Inferior parietal cortex (tissue), 1 donor: ENCODE data around the gene NMU.
"Not testable (repeated sequence)": the region's sequence is repeated elsewhere in the genome, so short reads cannot be mapped to it uniquely, and the experiment has no call there.

Experiments
- DNase-seq: peaks from one replicate; pipeline ENCODE4 v3.0.0-alpha.2; 2016; ENCODE audit errors: extremely low spot score

NMU gene, protein sequence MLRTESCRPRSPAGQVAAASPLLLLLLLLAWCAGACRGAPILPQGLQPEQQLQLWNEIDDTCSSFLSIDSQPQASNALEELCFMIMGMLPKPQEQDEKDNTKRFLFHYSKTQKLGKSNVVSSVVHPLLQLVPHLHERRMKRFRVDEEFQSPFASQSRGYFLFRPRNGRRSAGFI

DNA sequence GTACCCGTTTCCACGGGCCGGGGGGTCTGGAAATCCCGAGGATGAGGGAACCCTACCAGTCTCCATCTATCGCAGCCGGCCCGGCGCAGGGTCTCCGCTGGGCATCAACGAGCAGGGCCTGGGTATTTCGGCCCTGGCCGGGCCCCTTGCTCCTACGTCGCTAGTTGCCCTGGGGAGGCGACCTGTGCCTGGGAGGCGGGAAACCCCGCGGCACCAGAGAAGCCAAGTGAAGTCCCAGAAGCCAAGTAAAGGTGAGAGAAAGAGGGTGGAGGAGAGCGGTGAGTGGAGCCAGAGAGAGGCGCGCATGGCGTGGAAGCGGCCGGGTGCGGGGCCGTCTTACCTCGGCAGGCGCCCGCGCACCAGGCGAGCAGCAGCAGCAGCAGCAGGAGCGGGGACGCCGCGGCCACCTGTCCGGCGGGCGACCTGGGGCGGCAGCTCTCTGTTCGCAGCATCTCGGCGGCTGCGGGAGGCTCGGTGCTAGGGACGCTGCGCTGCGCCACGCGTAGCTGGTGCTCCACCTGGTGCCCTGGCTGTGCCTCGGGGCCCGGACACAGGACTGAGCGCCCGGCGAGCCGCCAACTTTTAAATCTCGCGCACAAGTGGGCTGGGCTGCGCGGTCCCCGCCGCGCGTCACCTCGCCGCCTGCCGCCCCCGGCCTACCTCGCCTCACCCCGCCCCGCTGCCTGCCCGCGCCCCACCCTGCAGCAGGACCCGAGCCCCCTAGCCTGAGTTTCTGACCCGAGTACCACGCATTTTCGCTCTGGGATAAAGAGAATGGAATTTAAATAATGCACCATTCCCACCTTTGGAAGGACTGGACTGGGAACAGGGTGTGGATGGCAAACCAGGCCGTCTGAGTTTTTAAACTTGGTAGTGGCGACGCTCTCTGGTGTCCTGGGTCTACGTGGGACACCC lies at the start of gene NMU:
Gene NMU (minus strand): TSS at position 558 of the 915 bp plus-strand sequence. CDS start 106 bp downstream, at position 452.
- no peak for DNase-seq

DNA sequence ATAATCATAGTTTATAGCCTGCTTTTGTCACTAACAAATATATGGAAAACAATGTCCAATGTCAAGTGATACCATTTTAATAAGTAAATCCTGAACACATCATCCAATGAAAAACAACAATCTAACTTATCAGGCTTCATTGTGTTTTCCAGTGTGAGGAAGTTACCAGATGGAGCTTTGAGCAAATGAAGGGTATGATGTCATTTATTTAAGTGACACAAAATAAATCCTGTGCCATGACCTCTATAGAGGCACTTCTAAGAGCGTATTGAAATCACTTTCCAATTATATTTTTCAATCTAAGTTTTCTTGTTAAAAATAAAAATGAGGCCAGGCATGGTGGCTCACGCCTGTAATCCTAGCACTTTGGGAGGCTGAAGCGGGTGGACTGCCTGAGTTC lies 48.2 kb upstream of the NMU start:
- DNase-seq = no peak

DNA sequence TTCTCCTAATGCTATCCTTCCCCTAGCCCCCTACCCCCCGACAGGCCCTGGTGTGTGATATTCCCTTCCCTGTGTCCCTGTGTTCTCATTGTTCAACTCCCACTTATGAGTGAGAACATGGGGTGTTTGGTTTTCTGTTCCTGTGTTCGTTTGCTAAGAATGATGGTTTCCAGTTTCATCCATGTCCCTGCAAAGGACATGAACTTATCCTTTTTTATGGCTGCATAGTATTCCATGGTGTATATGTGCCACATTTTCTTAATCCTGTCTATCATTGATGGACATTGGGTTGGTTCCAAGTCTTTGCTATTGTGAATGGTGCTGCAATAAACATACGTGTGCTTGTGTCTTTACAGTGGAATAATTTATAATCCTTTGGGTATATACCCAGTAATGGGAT lies 46.7 kb upstream of the NMU start:
- DNase-seq = not testable (repeated sequence)

DNA sequence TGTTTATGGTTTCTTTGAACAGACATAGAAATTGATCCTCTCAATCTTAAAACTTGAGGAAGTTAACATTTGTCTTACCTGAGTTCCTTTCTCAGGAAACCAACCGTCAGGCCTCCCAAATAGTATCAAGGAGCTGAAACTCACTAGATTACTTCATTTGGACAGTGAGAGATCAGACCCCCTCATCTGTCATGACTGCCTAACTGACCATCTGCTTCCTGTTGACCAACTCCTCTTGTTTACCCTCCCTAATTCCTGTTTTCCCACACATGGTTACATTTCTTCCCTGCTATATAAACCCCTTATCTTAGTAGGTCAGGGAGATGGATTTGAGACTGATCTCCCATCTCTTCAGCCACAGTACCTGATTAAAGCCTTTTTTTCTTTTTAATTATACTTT lies 46.2 kb upstream of the NMU start:
- DNase-seq = no peak

DNA sequence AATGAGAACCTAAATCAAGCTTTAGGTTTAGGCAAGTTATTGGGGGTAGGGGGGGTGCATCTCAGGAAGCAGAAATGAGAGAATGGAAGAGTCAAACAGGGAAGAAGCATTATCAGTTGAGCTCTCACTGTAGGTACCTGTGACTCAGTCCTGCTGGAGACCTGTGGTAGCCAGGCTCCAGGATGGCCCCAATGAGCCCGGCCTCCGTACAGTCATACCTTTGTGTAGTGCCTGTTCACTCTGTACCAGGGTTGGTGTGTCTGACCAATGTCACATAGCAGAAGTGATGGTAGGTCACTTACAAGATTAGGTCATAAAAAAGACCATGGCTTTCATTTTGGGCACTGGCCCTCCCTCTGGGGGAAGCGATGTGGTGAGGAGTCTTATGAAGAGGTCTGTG lies 45.3 kb upstream of the NMU start:
- no peak for DNase-seq

DNA sequence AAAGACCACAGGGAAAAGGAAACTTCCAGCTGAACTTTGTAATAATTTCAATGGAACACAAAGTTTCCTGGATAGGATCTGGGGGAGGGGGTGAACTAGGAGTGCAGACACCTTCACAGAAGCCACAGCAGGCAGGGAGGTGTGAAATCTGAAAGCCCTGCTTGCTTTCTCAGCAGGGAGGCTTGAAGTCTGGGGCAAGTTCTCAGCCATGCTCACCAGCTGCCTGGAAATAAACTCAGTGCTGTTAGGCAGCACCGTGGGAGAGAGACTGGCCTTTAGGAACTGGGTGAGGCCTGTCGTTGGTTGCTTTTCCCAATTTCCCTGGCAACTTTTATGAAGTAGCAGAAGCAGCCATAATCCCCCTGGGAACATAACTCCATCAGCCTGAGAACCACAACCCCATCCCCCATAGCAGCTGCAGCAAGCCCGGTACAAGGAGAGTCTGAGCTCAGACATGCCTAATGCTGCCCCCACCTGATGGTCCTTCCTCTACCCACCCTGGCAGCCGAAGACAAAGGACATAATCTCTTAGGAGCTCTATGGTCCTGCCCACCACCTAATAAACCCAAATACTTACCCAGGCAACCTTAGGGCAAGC lies 39.2 kb upstream of the NMU start:
- DNase-seq = no peak

DNA sequence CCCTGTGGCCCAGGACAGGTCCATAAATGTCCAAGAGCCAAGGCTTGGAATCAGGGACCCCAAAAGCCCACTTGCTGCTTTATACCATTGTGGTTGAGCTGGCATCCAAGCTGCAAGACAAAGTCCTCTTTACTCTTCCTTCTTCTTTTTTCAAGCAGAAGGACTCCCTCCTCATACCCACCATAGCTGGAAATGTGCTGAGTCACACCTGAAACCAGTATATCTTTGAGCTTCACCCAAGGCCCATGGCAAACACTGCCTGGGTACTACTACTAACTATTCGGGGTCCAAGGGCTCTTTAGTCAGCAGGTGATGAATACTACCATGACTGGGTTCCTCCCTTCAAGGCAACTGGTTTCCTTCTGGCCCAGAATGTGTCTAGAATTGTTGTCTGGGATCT lies 37.3 kb upstream of the NMU start:
- DNase-seq = no peak

DNA sequence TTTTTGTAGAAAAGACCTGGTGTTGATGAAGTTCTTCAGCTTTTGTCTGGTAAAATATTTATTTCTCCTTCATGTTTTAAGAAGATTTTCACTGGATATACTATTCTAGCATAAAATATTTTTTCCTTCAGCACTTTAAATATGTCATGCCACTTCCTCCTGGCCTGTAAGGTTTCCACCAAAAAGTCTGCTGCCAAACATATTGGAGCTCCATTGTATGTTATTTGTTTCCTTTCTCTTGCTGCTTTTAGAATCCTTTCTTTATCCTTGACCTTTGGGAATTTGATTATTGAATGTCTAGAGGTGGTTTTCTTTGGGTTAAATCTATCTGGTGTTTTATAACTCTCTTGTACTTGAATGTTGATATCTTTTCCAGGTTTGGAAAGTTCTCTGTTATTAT lies 35.6 kb upstream of the NMU start:
- no peak for DNase-seq

DNA sequence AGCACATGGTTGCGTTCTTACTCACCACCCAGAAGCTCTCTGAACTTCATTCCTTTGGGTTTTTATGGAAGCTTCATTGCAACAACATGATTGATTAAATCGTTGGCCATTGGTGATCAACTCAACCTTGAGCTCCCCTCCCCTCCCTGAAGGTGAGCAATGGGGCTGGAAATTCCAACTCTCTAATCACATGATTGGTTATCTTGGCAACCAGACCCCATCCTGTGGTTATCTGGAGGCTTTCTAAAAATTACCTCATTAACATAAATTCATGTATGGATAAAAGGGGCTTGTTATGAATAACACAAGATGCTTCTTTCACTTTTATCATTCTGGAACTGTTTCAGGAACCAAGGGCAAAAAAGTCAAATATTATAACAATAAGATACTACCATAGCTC lies 34.6 kb upstream of the NMU start:
- DNase-seq = no peak

DNA sequence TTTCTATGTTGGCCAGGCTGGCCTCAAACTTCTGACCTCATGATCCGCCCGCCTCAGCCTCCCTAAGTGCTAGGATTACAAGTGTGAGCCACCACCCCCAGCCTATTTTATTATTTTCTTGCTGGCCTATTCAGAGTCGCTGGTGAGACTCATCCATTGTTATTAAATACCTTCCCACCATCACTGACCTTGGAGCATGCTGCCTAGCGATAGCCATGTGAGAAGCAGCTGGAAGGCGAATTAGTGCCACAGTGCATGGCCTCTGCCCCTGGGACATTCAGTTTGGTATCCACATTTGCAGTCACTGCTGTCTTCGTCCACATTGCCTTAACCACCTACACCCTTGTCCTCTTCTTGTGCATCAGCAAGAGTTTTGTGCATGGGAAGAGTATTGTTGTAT lies 32.4 kb upstream of the NMU start:
- DNase-seq = no peak

DNA sequence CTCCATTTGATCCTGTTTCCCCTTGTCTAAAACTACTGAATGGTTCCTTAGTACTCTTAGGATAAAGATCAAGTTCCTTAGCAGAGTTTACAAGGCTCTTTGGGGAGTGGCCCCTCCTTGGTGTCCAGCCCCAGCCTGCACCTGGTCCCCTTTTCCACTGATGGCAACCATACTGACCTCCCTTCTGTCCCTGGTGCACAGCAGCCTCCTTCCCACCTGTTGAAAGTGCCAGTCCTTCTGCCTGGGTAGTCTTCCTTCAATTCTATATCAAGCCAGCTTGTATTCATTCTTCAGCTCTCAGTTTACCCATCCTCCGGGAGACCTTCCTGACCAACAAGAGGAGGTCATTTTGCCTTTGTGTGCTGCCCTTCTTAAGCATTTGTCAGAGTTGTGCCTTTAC lies 30.4 kb upstream of the NMU start:
- no peak for DNase-seq

DNA sequence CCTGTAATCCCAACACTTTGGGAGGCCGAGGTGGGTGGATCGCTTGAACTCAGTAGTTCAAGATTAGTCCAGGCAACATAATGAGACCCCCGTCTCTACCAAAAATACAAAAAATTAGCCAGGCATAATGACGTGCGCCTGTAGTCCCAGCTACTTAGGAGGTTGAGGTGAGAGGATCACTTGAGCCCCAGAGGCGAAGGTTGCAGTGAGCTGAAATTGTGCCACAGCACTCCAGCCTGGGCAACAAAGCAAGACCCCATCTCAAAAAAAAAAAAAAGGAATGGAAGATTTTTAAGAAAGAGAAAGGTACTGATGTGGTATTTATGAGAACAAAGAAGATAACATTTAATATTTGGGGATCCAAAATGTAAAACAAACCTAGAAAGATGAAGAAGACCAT lies 27.0 kb upstream of the NMU start:
- DNase-seq = no peak

DNA sequence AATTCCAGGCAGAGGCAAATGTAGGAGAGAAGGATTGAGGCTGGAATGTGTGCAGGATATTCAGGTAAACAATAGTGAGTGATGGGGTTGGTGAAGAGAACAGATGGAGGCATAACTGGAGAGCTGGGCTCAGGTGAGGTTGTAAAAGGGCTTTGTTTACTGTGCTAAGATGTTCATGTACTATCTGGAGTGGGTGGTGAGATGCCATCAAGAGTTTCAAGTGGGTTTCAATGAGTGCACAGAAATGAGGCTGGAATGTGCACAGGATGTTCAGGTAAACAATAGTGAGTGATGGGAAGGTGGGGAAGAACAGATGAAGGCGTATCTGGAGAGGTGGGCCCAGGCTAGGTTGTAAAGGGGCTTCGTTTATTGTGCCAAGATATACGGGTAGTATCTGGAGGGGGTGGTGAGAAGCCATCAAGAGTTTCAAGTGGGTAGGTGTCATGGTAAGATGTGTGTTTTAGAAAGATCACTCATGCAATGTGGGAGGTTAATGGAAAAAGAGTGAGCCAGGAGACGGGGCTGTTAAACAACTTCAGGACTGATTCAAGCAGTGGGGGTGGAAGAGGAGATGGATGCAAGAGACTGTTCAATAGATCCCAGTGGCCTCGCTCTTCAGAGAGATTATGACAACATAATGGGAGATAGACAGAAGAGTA lies 25.4 kb upstream of the NMU start:
- no peak for DNase-seq

DNA sequence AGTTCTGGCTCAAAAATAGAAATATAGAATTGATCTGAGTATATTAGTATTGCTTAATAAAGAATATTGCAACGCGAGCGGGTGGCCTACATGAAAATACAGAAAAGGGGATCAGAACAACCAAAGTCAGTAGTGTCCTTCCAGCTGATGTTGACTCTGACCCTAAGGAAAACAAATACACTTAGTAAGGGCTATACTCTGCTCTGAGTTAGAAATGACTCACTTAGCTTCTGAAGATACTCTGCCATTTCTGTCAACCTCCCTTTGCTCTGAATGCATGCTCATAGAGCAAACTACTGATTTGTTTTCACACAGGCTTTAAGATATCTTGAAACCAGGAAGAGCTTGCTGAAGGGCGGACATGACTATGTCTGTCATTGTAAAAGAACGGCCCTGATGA lies 22.6 kb upstream of the NMU start:
- DNase-seq = no peak

DNA sequence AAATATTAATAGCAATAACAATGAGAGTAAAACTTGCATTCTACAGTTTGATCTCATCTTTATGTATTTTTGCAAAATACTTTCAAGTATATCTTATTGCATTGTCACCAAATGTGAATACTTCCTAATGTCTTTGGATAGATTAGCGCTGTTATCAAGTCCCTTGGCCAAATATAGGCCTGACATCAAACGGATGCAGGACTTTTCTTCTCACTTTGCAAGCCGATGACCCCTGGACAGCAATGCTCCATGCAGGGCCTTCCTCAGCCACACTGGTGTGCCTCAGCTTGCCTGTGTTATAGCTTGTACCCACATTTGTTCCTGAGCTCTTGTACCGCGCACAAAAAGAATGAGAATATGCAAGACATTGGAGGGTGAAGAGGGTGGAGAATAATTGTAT lies 18.0 kb upstream of the NMU start:
- DNase-seq = no peak

DNA sequence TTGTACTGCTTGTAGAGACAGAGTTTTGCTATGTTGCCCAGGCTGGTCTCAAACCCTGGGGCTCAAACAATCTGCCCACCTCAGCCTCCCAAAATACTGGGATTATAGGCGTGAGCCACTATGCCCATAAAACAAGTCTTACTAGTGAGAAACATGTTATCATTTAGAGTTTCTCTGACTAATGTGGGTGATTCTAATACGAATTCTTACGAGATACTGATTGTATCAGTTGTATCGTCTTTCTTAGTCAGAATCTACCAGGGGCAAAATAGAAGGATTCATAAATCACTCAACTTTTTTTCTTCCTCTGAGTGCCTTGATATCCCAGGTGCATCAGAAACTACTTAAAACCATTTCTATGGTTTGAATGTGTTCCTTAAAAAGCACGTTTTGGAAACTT lies 14.4 kb upstream of the NMU start:
- no peak for DNase-seq

DNA sequence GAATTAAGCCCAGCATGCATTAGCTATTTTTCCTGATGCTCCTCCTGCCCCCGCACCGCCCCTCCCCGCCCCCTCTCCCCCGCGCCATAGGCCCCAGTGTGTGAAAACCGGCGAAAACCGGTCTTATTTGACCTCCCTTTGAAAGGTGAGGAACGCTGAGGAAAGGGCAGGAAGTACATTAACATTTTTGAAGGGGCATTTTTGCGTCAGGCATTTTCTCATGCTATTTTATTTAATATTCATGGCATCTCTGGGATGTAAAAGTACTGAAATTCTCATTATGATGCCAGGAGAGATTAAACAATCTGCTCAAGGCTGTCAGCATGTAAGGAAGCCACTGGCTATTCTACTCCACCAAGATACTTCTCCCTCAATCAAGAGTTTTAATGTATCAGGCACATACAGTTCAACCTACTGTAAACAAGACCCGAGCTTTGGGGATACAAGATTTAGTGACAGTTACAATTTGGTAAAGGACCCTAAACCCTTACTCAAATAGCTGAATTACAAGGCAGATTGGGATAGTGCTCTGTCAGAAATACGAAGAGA lies 1.2 kb upstream of the NMU start:
- DNase-seq = no peak

DNA sequence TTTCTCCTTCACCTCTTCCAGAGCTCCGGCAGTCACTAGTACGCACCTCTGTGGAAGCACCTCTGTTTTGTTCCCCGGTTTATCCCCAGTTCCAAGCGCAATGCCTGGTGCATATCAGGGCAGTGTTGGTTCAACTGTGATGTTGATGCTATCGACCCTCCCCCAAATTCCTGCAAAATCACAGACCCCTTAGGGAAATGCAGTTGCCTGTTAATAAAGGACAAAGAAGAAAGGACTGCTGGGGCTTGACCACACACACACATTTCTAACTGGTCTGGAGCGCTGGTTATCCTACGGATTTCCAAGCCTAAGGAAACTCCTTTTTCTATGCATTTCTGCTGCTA lies 530 bp upstream of the NMU start:
- no peak for DNase-seq

DNA sequence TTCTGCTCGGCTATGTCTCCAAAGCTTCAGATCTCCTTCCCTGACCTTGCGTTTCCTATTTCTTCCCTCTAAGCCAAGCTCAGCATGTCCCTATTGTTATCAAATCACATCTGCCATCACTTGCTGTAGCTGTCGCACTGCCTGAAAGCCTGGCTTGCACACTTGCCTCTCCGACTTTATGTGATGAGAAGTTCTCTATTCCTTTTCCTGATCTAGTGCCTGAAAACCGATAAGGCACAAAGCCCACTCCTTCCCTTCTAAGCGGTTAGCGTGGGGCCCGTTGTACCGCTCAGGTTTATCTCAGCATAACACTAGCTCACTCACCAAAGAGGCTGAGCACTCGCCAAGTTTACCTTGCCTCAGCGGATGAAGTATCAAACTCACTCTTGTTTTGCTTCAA lies 816 bp downstream of the NMU start:
- no peak for DNase-seq

DNA sequence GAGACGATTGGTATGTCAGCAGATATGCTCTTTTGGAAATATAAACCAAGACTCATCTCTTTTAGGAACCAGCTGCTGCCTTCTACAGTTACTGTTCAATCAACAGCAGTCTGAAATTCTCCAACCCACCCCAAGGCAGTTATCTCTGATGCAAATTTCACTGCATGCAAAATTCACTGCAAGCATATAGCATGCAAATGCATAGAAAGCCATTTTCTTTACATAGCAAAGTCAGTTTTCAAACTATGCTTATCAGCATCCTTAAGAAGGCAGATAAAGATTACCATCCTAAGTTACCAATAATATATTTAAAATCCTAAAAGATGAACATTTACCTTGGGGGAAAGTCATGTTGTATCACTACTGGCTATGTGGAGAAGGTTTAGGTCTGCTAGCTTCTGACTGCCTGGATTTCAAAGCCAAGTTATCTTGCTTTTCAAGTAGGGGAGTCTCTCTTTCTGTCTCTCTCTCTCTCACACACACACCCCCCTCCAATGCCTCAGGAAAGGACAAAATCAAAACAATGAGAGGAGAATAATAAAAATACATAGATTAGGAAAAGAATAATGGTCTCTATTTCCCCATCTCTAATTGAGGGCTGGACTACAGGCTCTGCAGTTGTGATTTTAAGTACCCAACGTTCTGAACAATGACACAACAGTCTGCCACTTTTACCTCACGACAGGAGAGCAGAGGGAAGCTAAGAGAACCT lies 1.5 kb downstream of the NMU start:
- DNase-seq = no peak

DNA sequence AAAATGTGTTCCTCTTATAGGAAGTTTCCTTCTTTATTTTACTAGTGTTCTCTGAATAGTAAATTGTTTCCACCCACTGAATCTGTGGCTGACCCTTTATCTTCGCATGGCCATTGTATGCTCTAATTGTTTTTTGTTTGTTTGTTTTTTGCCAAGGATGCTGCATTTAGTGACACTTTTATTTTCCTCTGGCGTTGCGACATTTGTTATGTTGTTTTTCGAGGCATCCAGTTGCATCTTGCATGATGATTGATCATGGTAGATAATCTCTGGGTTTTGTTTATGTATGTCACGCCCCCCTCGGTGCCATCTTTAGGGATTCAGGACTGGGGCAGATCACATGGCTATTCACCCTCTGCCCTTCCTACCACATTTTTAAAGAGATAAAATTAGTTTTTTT lies 2.2 kb downstream of the NMU start:
- no peak for DNase-seq

DNA sequence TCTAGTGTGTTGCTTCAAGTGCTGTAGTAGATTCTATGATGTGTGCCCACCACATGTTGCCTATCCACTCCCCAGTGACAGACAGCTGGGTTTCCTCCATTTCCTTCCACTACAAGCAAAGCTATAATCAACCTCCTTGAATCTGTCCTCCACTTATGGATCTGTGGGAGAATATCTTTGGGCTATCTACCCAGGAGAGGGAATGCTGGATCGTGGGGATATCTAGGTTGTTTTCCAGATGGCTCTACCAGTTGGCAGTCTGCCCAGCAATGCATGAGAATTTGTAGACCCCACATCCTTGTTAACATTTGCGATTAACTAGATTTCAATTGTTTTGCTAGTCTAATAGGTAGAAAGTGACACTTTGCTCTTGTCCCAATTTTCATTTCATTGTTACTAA lies 10.3 kb downstream of the NMU start:
- DNase-seq = no peak
